HepG2 (cell line): Measurements from ENCODE around the gene FAM3C. TPM values are rescaled to one million over a fixed set of nuclear protein-coding genes. Genes with fewer than 3 reads are reported as not detected.

Source experiments
- ATAC-seq: fragments of 200-7000 bp; cut with Tn5 transposase; 3 replicates; pipeline ENCODE4 v1.9.1; 2020; ENCODE audit warnings: mild to moderate bottlenecking, moderate library complexity
- BruUV-seq: library from RNA; stranded (reverse); fragments of 400-500 nt; replicated peaks from 2 replicates; lab custom pipeline; 2021; lab: Mats Ljungman, UMichigan
- CTCF ChIA-PET: fragments of 300-600 bp; formaldehyde crosslinking; extraction: SDS; loops from one replicate; lab custom pipeline; 2021; ENCODE audit warnings: low total read pairs, inconsistent platforms, low intra/inter-chr PET ratio; lab: Yijun Ruan, JAX
- POLR2A ChIA-PET: fragments of 350-600 bp; sonication (Branson Sonifier 250); formaldehyde crosslinking; loops from one replicate; lab custom pipeline; 2020; ENCODE audit warnings: antibody characterized with exemption, inconsistent platforms; lab: Yijun Ruan, JAX
- DNase-seq: peaks from one replicate; pipeline ENCODE4 v3.0.0-alpha.2; 2015; ENCODE audit warnings: low spot score
- FAIRE-seq: peaks from 3 replicates; lab custom pipeline; 2011; peaks lifted over from hg19 to GRCh38; lab: Jason Lieb, UNC
- H2AFZ ChIP-seq: one replicate; pipeline ENCODE4 v1.6.1; 2011; ENCODE audit warnings: low read length, inconsistent platforms
- H3K27ac ChIP-seq: fragments of 300-600 bp; 3 replicates; pipeline ENCODE4 v1.8.0; 2011; ENCODE audit warnings: mixed run types, mild to moderate bottlenecking, mixed read lengths, low read length, inconsistent platforms; ENCODE audit not compliant: insufficient read depth; ENCODE audit errors: extremely low read length
- H3K27me3 ChIP-seq, 2 experiments: fragments of 200-600 bp in 1 of 2; 2 replicates in 1 of 2; 3 replicates in 1 of 2; pipeline versions ENCODE4 v1.6.0 to v1.8.0; 2011; ENCODE audit warnings: low read length in 2 of 2, mild to moderate bottlenecking in 2 of 2, moderate library complexity in 2 of 2, inconsistent platforms in 1 of 2; ENCODE audit not compliant: insufficient read depth in 2 of 2, control insufficient read depth in 1 of 2
- H3K36me3 ChIP-seq, 2 experiments: fragments of 200-600 bp in 1 of 2; replicated peaks in 1 of 2; 2 replicates in 1 of 2; 3 replicates in 1 of 2; pipeline versions ENCODE4 v1.5.1 to v1.8.0; 2011; ENCODE audit warnings: low read length in 2 of 2, inconsistent platforms in 1 of 2; ENCODE audit not compliant: insufficient read depth in 2 of 2, control insufficient read depth in 1 of 2
- H3K4me1 ChIP-seq: 2 replicates; pipeline ENCODE4 v1.5.1; 2012; ENCODE audit warnings: low read length, inconsistent platforms; ENCODE audit not compliant: insufficient read depth
- H3K4me2 ChIP-seq: 2 replicates; pipeline ENCODE4 v1.6.0; 2011; ENCODE audit warnings: low read depth, low read length, inconsistent platforms
- H3K4me3 ChIP-seq, 3 experiments: fragments of 200-600 bp in 1 of 3; sonication (generic), shearing (Covaris generic) in 1 of 3; replicated peaks in 1 of 3; 2 replicates each; pipeline ENCODE4 v1.5.1; 2011 to 2016; ENCODE audit warnings: low read length in 3 of 3, inconsistent platforms in 2 of 3, low read depth in 2 of 3, mild to moderate bottlenecking in 2 of 3, control low read depth in 1 of 3, mixed read lengths in 1 of 3; ENCODE audit not compliant: insufficient read depth in 1 of 3
- H3K79me2 ChIP-seq: one replicate; pipeline ENCODE4 v1.6.1; 2011; ENCODE audit warnings: low read length, inconsistent platforms; ENCODE audit not compliant: insufficient read depth
- H3K9ac ChIP-seq: 2 replicates; pipeline ENCODE4 v1.6.0; 2011; ENCODE audit warnings: mild to moderate bottlenecking, low read depth, low read length, inconsistent platforms; ENCODE audit not compliant: insufficient read depth
- H3K9me3 ChIP-seq: 2 replicates; pipeline ENCODE4 v1.5.1; 2012; ENCODE audit warnings: mild to moderate bottlenecking, low read length
- H4K20me1 ChIP-seq: 2 replicates; pipeline ENCODE4 v1.6.0; 2011; ENCODE audit warnings: inconsistent platforms, mild to moderate bottlenecking, low read length, moderate library complexity; ENCODE audit not compliant: insufficient read depth
- CBX5 ChIP-seq: sonication (generic); formaldehyde crosslinking; IDR thresholded peaks from 2 replicates; pipeline ENCODE4 v1.4.0; 2020; ENCODE audit warnings: missing genetic modification reagents, borderline replicate concordance
- FOSL2 ChIP-seq: sonication (generic); formaldehyde crosslinking; IDR thresholded peaks from 2 replicates; pipeline ENCODE4 v1.4.0; 2020; ENCODE audit warnings: missing genetic modification reagents
- FOXM1 ChIP-seq: sonication (generic); formaldehyde crosslinking; IDR thresholded peaks from 2 replicates; pipeline ENCODE4 v1.5.0; 2020; ENCODE audit warnings: missing genetic modification reagents
- JARID2 ChIP-seq: sonication (generic); formaldehyde crosslinking; IDR thresholded peaks from 2 replicates; pipeline ENCODE4 v1.8.1; 2023; ENCODE audit warnings: missing genetic modification reagents, inconsistent platforms; ENCODE audit not compliant: insufficient replicate concordance
- MIER3 ChIP-seq: IDR thresholded peaks from 2 replicates; pipeline ENCODE4 v1.6.1; 2016; ENCODE audit warnings: missing compliant biosample characterization, borderline replicate concordance
- MTF2 ChIP-seq: sonication (generic); formaldehyde crosslinking; IDR thresholded peaks from 2 replicates; pipeline ENCODE4 v1.5.0; 2020; ENCODE audit warnings: missing genetic modification reagents, borderline replicate concordance
- NFRKB ChIP-seq: fragments of 450-650 bp; IDR thresholded peaks from 2 replicates; pipeline ENCODE4 v1.6.1; 2017
- RFX3 ChIP-seq: IDR thresholded peaks from 2 replicates; pipeline ENCODE4 v1.6.1; 2016; ENCODE audit warnings: missing biosample characterization, missing genetic modification reagents
- RXRA ChIP-seq: sonication (generic); formaldehyde crosslinking; IDR thresholded peaks from 2 replicates; pipeline ENCODE4 v1.5.1; 2020; ENCODE audit warnings: missing genetic modification reagents
- SPEN ChIP-seq: sonication (generic); formaldehyde crosslinking; IDR thresholded peaks from 2 replicates; pipeline ENCODE4 v1.5.1; 2020; ENCODE audit warnings: low read depth, mild to moderate bottlenecking, missing genetic modification reagents
- YEATS4 ChIP-seq: sonication (generic); formaldehyde crosslinking; IDR thresholded peaks from 2 replicates; pipeline ENCODE4 v1.4.0; 2020; ENCODE audit warnings: missing genetic modification reagents, borderline replicate concordance
- ZMAT3 ChIP-seq: sonication (generic); formaldehyde crosslinking; conservative IDR thresholded peaks from 2 replicates; pipeline ENCODE4 v1.7.0; 2021; ENCODE audit warnings: missing genetic modification reagents
- ZNF180 ChIP-seq: sonication (generic); formaldehyde crosslinking; IDR thresholded peaks from 2 replicates; pipeline ENCODE4 v1.4.0; 2020; ENCODE audit warnings: low read depth, missing genetic modification reagents, borderline replicate concordance
- ZNF205 ChIP-seq: IDR thresholded peaks from 2 replicates; pipeline ENCODE4 v1.6.1; 2018; ENCODE audit warnings: missing biosample characterization, missing genetic modification reagents
- ZNF44 ChIP-seq: sonication (generic); formaldehyde crosslinking; IDR thresholded peaks from 2 replicates; pipeline ENCODE4 v1.5.1; 2020; ENCODE audit warnings: mild to moderate bottlenecking, missing genetic modification reagents
- ZNF598 ChIP-seq: sonication (generic); formaldehyde crosslinking; IDR thresholded peaks from 2 replicates; pipeline ENCODE4 v1.5.1; 2020; ENCODE audit warnings: mild to moderate bottlenecking, missing genetic modification reagents, borderline replicate concordance
- ZNF761 ChIP-seq: sonication (generic); formaldehyde crosslinking; conservative IDR thresholded peaks from 2 replicates; pipeline ENCODE4 v1.4.0; 2020; ENCODE audit warnings: mild to moderate bottlenecking, missing genetic modification reagents
- ZSCAN31 ChIP-seq: sonication (generic); formaldehyde crosslinking; IDR thresholded peaks from 2 replicates; pipeline ENCODE4 v1.5.0; 2020; ENCODE audit warnings: low read depth, mild to moderate bottlenecking, missing genetic modification reagents
- WGBS: methylation state at CpG from one replicate; pipeline ENCODE4 v1.1.6; 2017; ENCODE audit warnings: low lambda C conversion rate; 5-methylcytosine and 5-hydroxymethylcytosine counted together
- in situ Hi-C: cut with HindIII; loops from 2 replicates; pipeline ENCODE4 v1.10.0; 2017; ENCODE audit warnings: low pct_unique_long_range_greater_than_20kb; ENCODE audit not compliant: extremely low pct_ligation_motif_present
- intact Hi-C: fragments of 100-400 bp; cut with micrococcal nuclease; formaldehyde crosslinking; loops from one replicate; pipeline ENCODE4 v1.10.0; 2022; ENCODE audit not compliant: unreplicated experiment
- polyA plus RNA-seq, 8 experiments: library from polyadenylated mRNA; depleted of rRNA in 3 of 8; stranded (reverse) in 7 of 8; unstranded in 1 of 8; fragments of >200 nt; fragmentation: Illumina TruSeq in 4 of 8; extraction: Trizol in 4 of 8; gene quantifications; 2 replicates each; pipeline versions ENCODE4 v1.2.1 to v1.2.3, GENCODE V29; 2011 to 2016; ENCODE audit warnings: low read depth in 4 of 8, missing spikeins in 1 of 8, mixed read lengths in 1 of 8; ENCODE audit not compliant: insufficient read depth in 1 of 8
- total RNA-seq, 5 experiments: library from RNA; depleted of rRNA; stranded (reverse); fragments of >200 nt; fragmentation: Illumina TruSeq; extraction: Trizol; gene quantifications; 2 replicates each; pipeline ENCODE4 v1.2.3, GENCODE V29; 2016; ENCODE audit warnings: low read depth in 1 of 5
- TF ChIP-seq, protein P1 (sequence below): fragments of 450-650 bp; IDR thresholded peaks from 2 replicates; pipeline ENCODE4 v1.6.1; 2017; ENCODE audit warnings: mild to moderate bottlenecking
- TF ChIP-seq, protein P2 (sequence below): sonication (generic); formaldehyde crosslinking; IDR thresholded peaks from 2 replicates; pipeline ENCODE4 v1.4.0; 2020; ENCODE audit warnings: missing genetic modification reagents, borderline replicate concordance

FAM3C gene
- total and polyA plus RNA-seq, 2 of the 13 experiments (the other 11 are each of a cell fraction or from before 2014, with no cell fraction given) = 14.6 to 16.0 TPM

DNA sequence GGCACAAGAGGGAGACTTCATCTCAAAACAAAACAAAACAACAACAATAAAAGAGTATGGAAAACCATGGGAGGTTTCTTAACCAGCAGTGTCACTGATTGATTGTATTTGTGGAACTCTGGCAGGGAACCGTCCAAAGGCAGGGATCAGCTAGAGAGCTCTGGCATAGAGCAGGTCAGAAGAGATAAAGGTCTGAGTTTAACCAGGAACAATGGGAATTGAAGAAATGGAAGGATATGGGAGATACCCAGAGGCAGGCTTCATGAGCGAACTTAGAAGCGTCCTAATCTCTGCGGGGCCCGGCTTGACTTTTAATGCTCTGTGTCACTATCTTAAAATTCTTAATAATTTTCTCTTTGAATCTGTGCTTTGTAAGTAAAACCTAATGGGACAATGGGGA is 10.4 kb upstream of the FAM3C start:
- Histone ChIP-seq H3K79me2 (no peaks in the 10 kb centered on the region), H3K4me2 (no peak overlapping the region; the same call in 1 of the 2 replicates), H3K27me3 (no peaks in the 10 kb centered on the region; a peak in 1 of 5 replicates), H3K27ac (no peak overlapping the region), H2AFZ (no peak overlapping the region), H3K9me3 (no peaks in the 10 kb centered on the region), H3K9ac (no peak overlapping the region), H3K4me3 (no peak overlapping the region), H3K4me1 (peaks cover 14% of the 10 kb centered on the region), H4K20me1 (no peaks in the 10 kb centered on the region), H3K36me3 (no peaks in the 10 kb centered on the region)
- peak; percentile 51 for ATAC-seq
- ChIA-PET POLR2A (interaction anchor here (1.5 kb wide), 1 partner anchor 10 kb away, joined by 7 read pairs; the partner anchor contains the start of gene FAM3C), CTCF (no interaction called here)
- 60% methylated on average over 5 of the region's 5 CpGs for WGBS
- in situ Hi-C loops (no loop called here), intact Hi-C loops (no loop called here)
- no peak for DNase-seq
- no peak for FAIRE-seq
- TF ChIP-seq RFX3 = no peak
- TF ChIP-seq NFRKB = no peak
- no peak for TF ChIP-seq SPEN (CRISPR knock-in tag)
- TF ChIP-seq FOSL2 (CRISPR knock-in tag) = no peak
- TF ChIP-seq ZNF44 (CRISPR knock-in tag) = no peak
- no peak for TF ChIP-seq YEATS4
- no peak for TF ChIP-seq MIER3 (CRISPR knock-in tag)
- TF ChIP-seq ZMAT3 (CRISPR knock-in tag) = no peak
- no peak for TF ChIP-seq ZNF598 (CRISPR knock-in tag)
- TF ChIP-seq, protein P1, sequence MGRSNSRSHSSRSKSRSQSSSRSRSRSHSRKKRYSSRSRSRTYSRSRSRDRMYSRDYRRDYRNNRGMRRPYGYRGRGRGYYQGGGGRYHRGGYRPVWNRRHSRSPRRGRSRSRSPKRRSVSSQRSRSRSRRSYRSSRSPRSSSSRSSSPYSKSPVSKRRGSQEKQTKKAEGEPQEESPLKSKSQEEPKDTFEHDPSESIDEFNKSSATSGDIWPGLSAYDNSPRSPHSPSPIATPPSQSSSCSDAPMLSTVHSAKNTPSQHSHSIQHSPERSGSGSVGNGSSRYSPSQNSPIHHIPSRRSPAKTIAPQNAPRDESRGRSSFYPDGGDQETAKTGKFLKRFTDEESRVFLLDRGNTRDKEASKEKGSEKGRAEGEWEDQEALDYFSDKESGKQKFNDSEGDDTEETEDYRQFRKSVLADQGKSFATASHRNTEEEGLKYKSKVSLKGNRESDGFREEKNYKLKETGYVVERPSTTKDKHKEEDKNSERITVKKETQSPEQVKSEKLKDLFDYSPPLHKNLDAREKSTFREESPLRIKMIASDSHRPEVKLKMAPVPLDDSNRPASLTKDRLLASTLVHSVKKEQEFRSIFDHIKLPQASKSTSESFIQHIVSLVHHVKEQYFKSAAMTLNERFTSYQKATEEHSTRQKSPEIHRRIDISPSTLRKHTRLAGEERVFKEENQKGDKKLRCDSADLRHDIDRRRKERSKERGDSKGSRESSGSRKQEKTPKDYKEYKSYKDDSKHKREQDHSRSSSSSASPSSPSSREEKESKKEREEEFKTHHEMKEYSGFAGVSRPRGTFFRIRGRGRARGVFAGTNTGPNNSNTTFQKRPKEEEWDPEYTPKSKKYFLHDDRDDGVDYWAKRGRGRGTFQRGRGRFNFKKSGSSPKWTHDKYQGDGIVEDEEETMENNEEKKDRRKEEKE = no peak
- TF ChIP-seq MTF2 (CRISPR knock-in tag) = no peak
- TF ChIP-seq RXRA = no peak
- no peak for TF ChIP-seq ZNF205 (CRISPR knock-in tag)
- no peak for TF ChIP-seq JARID2 (CRISPR knock-in tag)
- no peak for TF ChIP-seq CBX5 (CRISPR knock-in tag)
- TF ChIP-seq ZNF761 = no peak
- TF ChIP-seq, protein P2, sequence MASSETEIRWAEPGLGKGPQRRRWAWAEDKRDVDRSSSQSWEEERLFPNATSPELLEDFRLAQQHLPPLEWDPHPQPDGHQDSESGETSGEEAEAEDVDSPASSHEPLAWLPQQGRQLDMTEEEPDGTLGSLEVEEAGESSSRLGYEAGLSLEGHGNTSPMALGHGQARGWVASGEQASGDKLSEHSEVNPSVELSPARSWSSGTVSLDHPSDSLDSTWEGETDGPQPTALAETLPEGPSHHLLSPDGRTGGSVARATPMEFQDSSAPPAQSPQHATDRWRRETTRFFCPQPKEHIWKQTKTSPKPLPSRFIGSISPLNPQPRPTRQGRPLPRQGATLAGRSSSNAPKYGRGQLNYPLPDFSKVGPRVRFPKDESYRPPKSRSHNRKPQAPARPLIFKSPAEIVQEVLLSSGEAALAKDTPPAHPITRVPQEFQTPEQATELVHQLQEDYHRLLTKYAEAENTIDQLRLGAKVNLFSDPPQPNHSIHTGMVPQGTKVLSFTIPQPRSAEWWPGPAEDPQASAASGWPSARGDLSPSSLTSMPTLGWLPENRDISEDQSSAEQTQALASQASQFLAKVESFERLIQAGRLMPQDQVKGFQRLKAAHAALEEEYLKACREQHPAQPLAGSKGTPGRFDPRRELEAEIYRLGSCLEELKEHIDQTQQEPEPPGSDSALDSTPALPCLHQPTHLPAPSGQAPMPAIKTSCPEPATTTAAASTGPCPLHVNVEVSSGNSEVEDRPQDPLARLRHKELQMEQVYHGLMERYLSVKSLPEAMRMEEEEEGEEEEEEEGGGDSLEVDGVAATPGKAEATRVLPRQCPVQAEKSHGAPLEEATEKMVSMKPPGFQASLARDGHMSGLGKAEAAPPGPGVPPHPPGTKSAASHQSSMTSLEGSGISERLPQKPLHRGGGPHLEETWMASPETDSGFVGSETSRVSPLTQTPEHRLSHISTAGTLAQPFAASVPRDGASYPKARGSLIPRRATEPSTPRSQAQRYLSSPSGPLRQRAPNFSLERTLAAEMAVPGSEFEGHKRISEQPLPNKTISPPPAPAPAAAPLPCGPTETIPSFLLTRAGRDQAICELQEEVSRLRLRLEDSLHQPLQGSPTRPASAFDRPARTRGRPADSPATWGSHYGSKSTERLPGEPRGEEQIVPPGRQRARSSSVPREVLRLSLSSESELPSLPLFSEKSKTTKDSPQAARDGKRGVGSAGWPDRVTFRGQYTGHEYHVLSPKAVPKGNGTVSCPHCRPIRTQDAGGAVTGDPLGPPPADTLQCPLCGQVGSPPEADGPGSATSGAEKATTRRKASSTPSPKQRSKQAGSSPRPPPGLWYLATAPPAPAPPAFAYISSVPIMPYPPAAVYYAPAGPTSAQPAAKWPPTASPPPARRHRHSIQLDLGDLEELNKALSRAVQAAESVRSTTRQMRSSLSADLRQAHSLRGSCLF = no peak
- no peak for TF ChIP-seq ZSCAN31
- no peak for TF ChIP-seq ZNF180 (CRISPR knock-in tag)
- no peak for TF ChIP-seq FOXM1 (CRISPR knock-in tag)
- no TSS peak for BruUV-seq
